ENCODE measurements around the gene SEC24B. TPM values are rescaled to one million over a fixed set of nuclear protein-coding genes. Genes with fewer than 3 reads are reported as not detected.

Gene SEC24B
- total RNA-seq, 4 donors from 2014 or later = 34.8 to 41.0 (median 37.8) TPM

DNA sequence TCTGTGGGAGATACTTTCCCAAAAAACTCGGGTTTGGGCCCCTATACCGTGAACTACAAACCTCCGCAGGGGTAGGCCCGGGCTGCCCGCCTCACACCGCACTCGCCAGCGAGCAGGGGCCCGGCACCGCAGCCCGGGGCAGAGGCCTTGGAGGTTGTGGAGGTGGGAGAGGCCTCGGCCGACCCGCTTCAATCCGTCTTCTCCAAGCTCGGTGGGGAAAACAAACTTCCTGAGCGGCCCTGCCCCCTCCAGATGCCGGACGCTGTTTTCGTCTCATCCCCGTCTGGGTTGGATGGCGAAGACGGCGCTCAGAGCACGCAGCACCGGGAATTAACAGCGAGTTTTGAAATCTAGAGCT is 126.0 kb downstream of the SEC24B start:
- TF ChIP-seq, protein P1, sequence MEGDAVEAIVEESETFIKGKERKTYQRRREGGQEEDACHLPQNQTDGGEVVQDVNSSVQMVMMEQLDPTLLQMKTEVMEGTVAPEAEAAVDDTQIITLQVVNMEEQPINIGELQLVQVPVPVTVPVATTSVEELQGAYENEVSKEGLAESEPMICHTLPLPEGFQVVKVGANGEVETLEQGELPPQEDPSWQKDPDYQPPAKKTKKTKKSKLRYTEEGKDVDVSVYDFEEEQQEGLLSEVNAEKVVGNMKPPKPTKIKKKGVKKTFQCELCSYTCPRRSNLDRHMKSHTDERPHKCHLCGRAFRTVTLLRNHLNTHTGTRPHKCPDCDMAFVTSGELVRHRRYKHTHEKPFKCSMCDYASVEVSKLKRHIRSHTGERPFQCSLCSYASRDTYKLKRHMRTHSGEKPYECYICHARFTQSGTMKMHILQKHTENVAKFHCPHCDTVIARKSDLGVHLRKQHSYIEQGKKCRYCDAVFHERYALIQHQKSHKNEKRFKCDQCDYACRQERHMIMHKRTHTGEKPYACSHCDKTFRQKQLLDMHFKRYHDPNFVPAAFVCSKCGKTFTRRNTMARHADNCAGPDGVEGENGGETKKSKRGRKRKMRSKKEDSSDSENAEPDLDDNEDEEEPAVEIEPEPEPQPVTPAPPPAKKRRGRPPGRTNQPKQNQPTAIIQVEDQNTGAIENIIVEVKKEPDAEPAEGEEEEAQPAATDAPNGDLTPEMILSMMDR (IDR thresholded peaks at IDR 0.05) = no peak
- DNase-seq (ENCODE audit: low spot score) (no peak), ATAC-seq (ENCODE audit: low FRiP score) (peak; percentile 48)

DNA sequence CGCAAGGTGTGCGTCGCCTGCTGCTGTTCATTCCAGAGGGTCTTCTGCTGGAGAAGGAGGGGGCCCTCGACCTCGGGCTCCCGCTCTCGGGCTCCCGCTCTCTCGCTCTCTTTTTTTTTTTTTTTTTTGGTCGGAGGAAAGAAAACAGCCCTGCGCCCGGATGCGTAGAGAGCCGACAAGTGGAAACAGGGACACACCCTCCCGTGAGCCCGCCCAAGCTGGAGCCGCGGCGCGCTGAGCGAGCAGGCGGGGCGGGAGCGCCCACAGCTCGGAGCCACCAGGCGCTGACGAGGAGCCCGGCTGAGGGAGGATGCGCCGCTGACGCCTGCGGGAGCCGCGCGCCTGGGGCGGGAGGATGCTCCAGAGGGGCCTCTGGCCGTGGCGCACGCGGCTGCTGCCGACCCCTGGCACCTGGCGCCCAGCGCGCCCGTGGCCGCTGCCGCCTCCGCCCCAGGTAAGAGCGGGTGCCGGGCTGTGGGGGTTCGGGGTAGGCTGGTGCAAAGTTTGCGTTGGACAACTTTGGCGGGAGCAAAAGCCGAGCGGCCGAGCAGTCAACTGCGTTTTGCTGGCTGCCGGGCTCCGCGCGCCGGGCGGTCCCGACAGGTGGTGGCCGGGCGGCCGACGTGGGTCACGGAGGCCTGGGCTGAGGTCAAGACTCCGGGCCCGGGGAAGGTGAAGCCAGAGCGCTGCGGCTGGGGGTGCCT is 126.5 kb downstream of the SEC24B start, which contains the start of gene MCUB:
Gene MCUB, plus strand, starts transcription at position 264 of the 704 bp plus-strand sequence. Its CDS starts 92 bp downstream, at position 356.
- ATAC-seq (ENCODE audit: low FRiP score) = peak; percentile 95
- TF ChIP-seq, protein P1 (IDR thresholded peaks at IDR 0.05) = no peak
- peak; percentile 48 for DNase-seq (ENCODE audit: low spot score)

DNA sequence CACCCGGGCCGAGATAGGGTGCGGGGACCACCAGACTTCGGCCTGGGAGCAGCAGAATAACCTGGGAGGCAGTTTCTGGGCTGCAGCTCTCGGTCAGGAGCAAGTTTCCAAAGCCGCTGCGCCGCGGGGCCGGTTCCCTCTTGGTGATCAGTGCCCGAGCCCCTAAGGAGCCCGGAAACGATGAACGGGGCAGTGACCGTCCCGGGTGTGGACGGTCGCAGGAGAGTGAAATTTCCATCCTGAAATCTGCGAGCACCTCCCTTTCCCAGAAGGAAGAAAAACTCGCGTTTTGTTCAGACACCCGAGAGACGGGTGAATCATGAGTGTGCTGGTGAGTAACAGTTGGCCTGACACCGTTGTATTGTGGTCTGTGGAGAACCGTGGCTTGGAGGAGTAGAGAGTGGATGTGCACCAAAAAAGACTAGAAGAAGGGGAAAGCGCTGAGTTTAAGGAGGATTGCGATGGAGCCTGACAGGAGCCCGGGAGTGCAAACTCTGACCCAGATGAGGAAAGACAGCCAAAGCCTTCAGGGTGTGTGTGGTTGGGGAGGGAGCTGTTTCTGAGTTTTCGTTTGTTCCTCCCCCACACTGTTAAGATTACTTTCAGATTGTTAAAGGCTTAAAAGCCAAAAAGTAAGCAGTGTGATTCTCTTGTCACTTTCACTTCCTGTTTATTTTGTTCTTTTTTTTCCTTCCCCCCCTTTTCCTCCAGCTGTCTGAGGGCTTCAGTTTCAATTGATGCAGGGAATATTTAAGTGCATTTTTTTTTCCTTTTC is 127.3 kb downstream of the SEC24B start:
- TF ChIP-seq, protein P1 (IDR thresholded peaks at IDR 0.05) = no peak
- no peak for DNase-seq (ENCODE audit: low spot score)

DNA sequence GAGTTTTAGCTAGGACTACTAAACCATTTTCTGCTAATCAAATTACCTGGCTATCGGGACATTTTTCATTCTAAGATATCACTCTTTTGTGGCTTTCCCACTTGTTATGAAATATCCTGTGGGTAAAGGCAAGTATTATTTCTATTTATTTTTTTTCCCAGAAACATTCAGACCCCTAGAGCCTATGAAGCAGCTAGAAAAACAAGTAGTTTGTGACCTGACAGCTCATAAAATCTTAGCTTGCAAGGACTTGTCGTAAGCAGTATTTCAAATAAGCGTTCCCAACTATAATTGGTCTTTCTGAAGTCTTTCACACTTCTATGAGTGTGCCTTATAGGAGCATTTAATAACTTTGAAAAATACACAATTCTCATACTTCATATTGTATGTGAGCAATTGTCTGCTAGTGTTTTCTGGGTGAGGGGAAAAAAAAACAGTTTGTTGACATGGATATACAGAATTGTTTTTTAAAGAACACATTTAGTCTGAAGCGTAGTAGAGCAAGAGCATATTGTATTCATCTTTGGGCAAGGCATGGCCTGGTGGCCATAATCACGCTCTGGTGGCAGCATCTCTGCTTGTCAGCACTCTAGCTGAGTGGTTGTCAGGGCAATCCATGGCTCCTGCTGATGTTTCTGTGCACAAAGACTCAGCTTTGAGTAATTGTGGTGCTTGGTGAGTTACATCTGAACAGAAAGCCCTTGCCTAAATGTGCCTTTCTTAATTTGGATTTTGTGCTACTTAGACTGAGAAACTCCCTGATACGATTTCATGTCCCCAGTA is 129.0 kb downstream of the SEC24B start:
- TF ChIP-seq, protein P1 (IDR thresholded peaks at IDR 0.05) = no peak
- ATAC-seq (ENCODE audit: low FRiP score) (no peak), DNase-seq (ENCODE audit: low spot score) (no peak)

More for the DNA sequence above, 127.3 kb downstream of the SEC24B start:
- ATAC-seq (ENCODE audit: low FRiP score) = peak; percentile 88

DNA sequence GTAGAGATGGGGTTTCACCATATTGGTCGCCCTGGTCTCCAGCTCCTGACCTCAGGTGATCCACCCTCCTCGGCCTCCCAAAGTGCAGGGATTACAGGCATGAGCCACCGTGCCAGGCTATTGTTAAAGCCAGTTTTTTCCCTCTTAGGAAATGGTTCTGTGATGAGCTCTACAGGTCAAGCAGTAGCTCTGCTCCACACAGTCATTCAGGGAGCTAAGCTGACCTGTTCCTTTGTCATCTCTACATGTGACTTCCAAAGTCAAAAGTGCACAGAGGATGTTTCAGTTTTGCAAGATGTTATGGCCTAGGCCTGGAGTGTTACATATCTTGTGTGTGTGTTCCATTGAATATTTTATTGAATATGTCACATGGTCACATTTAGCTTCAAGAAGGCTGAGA is 137.9 kb downstream of the SEC24B start:
- TF ChIP-seq, protein P1 (IDR thresholded peaks at IDR 0.05) = no peak
- ATAC-seq (ENCODE audit: low FRiP score) (no peak), DNase-seq (ENCODE audit: low spot score) (no peak)

DNA sequence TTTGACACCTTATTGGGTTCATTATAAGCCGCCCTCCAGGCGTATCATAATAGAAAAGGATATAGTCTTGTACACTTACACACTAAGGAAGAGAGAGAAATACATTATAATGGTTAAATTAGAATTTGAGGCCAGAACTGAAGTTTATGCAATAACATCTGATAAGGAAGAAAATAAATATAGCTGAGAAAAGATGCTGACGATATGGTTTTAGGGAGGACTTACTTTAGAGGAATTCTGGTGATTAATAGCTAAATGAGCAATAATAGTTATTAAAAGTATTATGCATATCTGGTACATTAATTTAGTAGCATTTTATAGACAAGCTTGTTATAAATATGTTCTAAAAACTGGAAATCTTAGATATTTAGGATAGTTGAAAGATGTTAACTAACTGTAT is 138.5 kb downstream of the SEC24B start:
- TF ChIP-seq, protein P1 (IDR thresholded peaks at IDR 0.05) = no peak
- no peak for DNase-seq (ENCODE audit: low spot score)
- no peak for ATAC-seq (ENCODE audit: low FRiP score)

Data from omental fat pad (tissue), 4 donors.